A549 (cell line): ENCODE results near the gene CRISPLD2.

Source experiments
- BHLHE40 ChIP-seq: IDR thresholded peaks from 2 replicates; pipeline ENCODE4 v1.6.1; 2012; ENCODE audit warnings: low read depth, low read length, inconsistent platforms
- CEBPB ChIP-seq, 2 experiments: fragments of >200 bp in 1 of 2; sonication (Bioruptor Twin) in 1 of 2; formaldehyde crosslinking in 1 of 2; IDR thresholded peaks; 2 replicates each; pipeline ENCODE4 v1.6.1; 2012 to 2016
- ELK1 ChIP-seq: fragments of 150-350 bp; IDR thresholded peaks from 2 replicates; pipeline ENCODE4 v1.6.1; 2014; ENCODE audit warnings: low read depth, mild to moderate bottlenecking, low read length
- POLR2A ChIP-seq: IDR thresholded peaks from 2 replicates; pipeline ENCODE4 v1.6.1; 2012; ENCODE audit warnings: mild to moderate bottlenecking, low read length
- ZNF302 ChIP-seq: fragments of 250-450 bp; sonication (Bioruptor Pico); IDR thresholded peaks from 2 replicates; pipeline ENCODE4 v1.9.0; 2021; ENCODE audit warnings: inconsistent platforms, mild to moderate bottlenecking, moderate library complexity
- TF ChIP-seq, protein P1 (sequence below): fragments of >200 bp; sonication (Bioruptor Twin); formaldehyde crosslinking; IDR thresholded peaks from 3 replicates; pipeline ENCODE4 v1.5.1; 2016
- TF ChIP-seq, protein P2 (sequence below): fragments of 200-600 bp; sonication (generic); IDR thresholded peaks from 2 replicates; pipeline ENCODE4 v1.6.1; 2016; ENCODE audit warnings: antibody characterized with exemption, mild to moderate bottlenecking, moderate library complexity
- TF ChIP-seq, protein P3 (sequence below): IDR thresholded peaks from 2 replicates; pipeline ENCODE4 v1.6.1; 2012

- TF ChIP-seq, protein P1, sequence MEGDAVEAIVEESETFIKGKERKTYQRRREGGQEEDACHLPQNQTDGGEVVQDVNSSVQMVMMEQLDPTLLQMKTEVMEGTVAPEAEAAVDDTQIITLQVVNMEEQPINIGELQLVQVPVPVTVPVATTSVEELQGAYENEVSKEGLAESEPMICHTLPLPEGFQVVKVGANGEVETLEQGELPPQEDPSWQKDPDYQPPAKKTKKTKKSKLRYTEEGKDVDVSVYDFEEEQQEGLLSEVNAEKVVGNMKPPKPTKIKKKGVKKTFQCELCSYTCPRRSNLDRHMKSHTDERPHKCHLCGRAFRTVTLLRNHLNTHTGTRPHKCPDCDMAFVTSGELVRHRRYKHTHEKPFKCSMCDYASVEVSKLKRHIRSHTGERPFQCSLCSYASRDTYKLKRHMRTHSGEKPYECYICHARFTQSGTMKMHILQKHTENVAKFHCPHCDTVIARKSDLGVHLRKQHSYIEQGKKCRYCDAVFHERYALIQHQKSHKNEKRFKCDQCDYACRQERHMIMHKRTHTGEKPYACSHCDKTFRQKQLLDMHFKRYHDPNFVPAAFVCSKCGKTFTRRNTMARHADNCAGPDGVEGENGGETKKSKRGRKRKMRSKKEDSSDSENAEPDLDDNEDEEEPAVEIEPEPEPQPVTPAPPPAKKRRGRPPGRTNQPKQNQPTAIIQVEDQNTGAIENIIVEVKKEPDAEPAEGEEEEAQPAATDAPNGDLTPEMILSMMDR, result no peak
- TF ChIP-seq CEBPB (IDR thresholded peaks at IDR 0.05) (no peak), ZNF302 (CRISPR knock-in tag) (no peak), POLR2A (no peak), ELK1 (no peak), BHLHE40 (no peak)
- TF ChIP-seq, protein P2, sequence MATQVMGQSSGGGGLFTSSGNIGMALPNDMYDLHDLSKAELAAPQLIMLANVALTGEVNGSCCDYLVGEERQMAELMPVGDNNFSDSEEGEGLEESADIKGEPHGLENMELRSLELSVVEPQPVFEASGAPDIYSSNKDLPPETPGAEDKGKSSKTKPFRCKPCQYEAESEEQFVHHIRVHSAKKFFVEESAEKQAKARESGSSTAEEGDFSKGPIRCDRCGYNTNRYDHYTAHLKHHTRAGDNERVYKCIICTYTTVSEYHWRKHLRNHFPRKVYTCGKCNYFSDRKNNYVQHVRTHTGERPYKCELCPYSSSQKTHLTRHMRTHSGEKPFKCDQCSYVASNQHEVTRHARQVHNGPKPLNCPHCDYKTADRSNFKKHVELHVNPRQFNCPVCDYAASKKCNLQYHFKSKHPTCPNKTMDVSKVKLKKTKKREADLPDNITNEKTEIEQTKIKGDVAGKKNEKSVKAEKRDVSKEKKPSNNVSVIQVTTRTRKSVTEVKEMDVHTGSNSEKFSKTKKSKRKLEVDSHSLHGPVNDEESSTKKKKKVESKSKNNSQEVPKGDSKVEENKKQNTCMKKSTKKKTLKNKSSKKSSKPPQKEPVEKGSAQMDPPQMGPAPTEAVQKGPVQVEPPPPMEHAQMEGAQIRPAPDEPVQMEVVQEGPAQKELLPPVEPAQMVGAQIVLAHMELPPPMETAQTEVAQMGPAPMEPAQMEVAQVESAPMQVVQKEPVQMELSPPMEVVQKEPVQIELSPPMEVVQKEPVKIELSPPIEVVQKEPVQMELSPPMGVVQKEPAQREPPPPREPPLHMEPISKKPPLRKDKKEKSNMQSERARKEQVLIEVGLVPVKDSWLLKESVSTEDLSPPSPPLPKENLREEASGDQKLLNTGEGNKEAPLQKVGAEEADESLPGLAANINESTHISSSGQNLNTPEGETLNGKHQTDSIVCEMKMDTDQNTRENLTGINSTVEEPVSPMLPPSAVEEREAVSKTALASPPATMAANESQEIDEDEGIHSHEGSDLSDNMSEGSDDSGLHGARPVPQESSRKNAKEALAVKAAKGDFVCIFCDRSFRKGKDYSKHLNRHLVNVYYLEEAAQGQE, result no peak
- TF ChIP-seq, protein P3, sequence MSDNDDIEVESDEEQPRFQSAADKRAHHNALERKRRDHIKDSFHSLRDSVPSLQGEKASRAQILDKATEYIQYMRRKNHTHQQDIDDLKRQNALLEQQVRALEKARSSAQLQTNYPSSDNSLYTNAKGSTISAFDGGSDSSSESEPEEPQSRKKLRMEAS, result no peak
These were observed 106.1 kb downstream of the CRISPLD2 start for GRCh38 chr16:84925773-84926372.
